Aorta (tissue), 5 donors: ENCODE data around the gene SP9. TPM values are rescaled to one million over a fixed set of nuclear protein-coding genes. Genes with fewer than 3 reads are reported as not detected.

Experiments
- ATAC-seq: fragments of 200-7000 bp; cut with Tn5 transposase; one replicate; pipeline ENCODE4 v1.9.1; 2022; ENCODE audit warnings: moderate library complexity; ENCODE audit not compliant: low FRiP score
- DNase-seq, 2 donors: peaks; one replicate each; pipeline ENCODE4 v3.0.0-alpha.2; 2020
- H3K27ac ChIP-seq, 2 donors: one replicate each; pipeline ENCODE4 v1.5.1; 2013; ENCODE audit warnings: low read length in 2 of 2, mild to moderate bottlenecking in 2 of 2, moderate library complexity in 2 of 2, control low read depth in 1 of 2, inconsistent platforms in 1 of 2, low read depth in 1 of 2
- H3K27me3 ChIP-seq, 2 donors: one replicate each; pipeline ENCODE4 v1.6.1; 2013; ENCODE audit warnings: control low read depth in 1 of 2, low read length in 1 of 2, mild to moderate bottlenecking in 1 of 2, moderate library complexity in 1 of 2; ENCODE audit not compliant: insufficient read depth in 2 of 2, control insufficient read depth in 1 of 2
- H3K36me3 ChIP-seq, 2 donors: one replicate each; pipeline ENCODE4 v1.6.1; 2013; ENCODE audit warnings: control low read depth in 1 of 2, low read length in 1 of 2, mild to moderate bottlenecking in 1 of 2; ENCODE audit not compliant: insufficient read depth in 2 of 2, control insufficient read depth in 1 of 2
- H3K4me1 ChIP-seq, 2 donors: one replicate each; pipeline ENCODE4 v1.6.1; 2013; ENCODE audit warnings: low read length in 2 of 2, control low read depth in 1 of 2, mild to moderate bottlenecking in 1 of 2, moderate library complexity in 1 of 2; ENCODE audit not compliant: insufficient read depth in 2 of 2, control insufficient read depth in 1 of 2
- H3K4me3 ChIP-seq, 2 donors: one replicate each; pipeline ENCODE4 v1.5.1; 2013; ENCODE audit warnings: low read length in 2 of 2, control low read depth in 1 of 2, mild to moderate bottlenecking in 1 of 2
- H3K9me3 ChIP-seq: one replicate; pipeline ENCODE4 v1.6.1; 2013; ENCODE audit warnings: mild to moderate bottlenecking, low read length; ENCODE audit not compliant: control insufficient read depth
- WGBS, 2 donors: extraction: QIAGEN DNeasy Blood & Tissue Kit; methylation state at CpG; one replicate each; pipeline ENCODE4 v1.1.7; 2013; 5-methylcytosine and 5-hydroxymethylcytosine counted together
- intact Hi-C, 2 donors: fragments of 100-400 bp; cut with DNase I; formaldehyde crosslinking; loops; one replicate each; pipeline versions ENCODE4 v1.14.2 to v1.15.0; 2022
- polyA plus RNA-seq, 2 donors: library from polyadenylated mRNA; stranded (reverse); fragments of 200-250 nt; gene quantifications; one replicate each; pipeline ENCODE4 v1.2.3, GENCODE V29; 2013
- total RNA-seq, 2 donors: library from RNA; stranded (reverse); fragmentation: NEBNext Ultra II Directional; extraction: Animal tissue kit (Norgen Biotek cat#: 25700); gene quantifications; one replicate each; pipeline ENCODE4 v1.2.1, GENCODE V29; 2021
- donor health status: healthy with polysubstance abuse.
- donor health status: Bipolar disorder and iron deficiency.
- donor health status: DM: no; HTN: no; CAD: no.
- donor health status: DM: no; HTN: no; CAD: no.
- donor health status: DM: yes; HTN: yes; CAD: no.

The SP9 gene
- total and polyA plus RNA-seq, 4 donors = 0.23 TPM; not detected in 3

GRCh38 chr2:174341293-174341994 lies 6.7 kb downstream of the SP9 start:
- peak; percentile 89 to 95 for DNase-seq
- intact Hi-C loops = loop anchor here in 1 of 2 donors (2.0 to 10.0 kb wide), 3 partner anchors 297 to 939 kb away; no protein-coding TSS in a partner anchor

GRCh38 chr2:174341995-174342685 lies 7.4 kb downstream of the SP9 start:
- peaks cover 0 to 1% of the 10 kb centered on the region in 2 donors for H3K27me3 ChIP-seq
- peak; percentile 45 to 71 for DNase-seq
- 5 to 8% methylated on average over 47 to 52 of the region's 52 CpGs for WGBS, 2 donors
- H3K36me3 ChIP-seq = peaks cover 0 to 4% of the 10 kb centered on the region in 2 donors
- H3K4me1 ChIP-seq = no peaks in the 10 kb centered on the region
- no peaks in the 10 kb centered on the region for H3K9me3 ChIP-seq
- ATAC-seq = peak; percentile 28
- intact Hi-C loops = loop anchor here in 1 of 2 donors (2.0 to 10.0 kb wide), 3 partner anchors 297 to 939 kb away; no protein-coding TSS in a partner anchor
- no peak overlapping the region for H3K27ac ChIP-seq
- H3K4me3 ChIP-seq = no peak overlapping the region

More at GRCh38 chr2:174341293-174341994, 6.7 kb downstream of the SP9 start:
- Histone ChIP-seq H3K27me3 (peaks cover 0 to 1% of the 10 kb centered on the region in 2 donors), H3K9me3 (no peaks in the 10 kb centered on the region), H3K27ac (no peak overlapping the region), H3K36me3 (no peaks in the 10 kb centered on the region), H3K4me3 (no peak overlapping the region), H3K4me1 (no peaks in the 10 kb centered on the region)
- ATAC-seq = peak; percentile 95
- WGBS, 2 donors = 1 to 3% methylated on average over 31 of the region's 31 CpGs

- no peaks in the 10 kb centered on the region for H3K9me3 ChIP-seq
- intact Hi-C loops = loop anchor here in 1 of 2 donors (5.0 to 10.0 kb wide), 2 partner anchors 298 to 771 kb away; no protein-coding TSS in a partner anchor
- H3K27ac ChIP-seq = no peak overlapping the region
- H3K4me3 ChIP-seq = no peak overlapping the region
- H3K27me3 ChIP-seq = peaks cover 0 to 1% of the 10 kb centered on the region in 2 donors
- DNase-seq (no peak), ATAC-seq (no peak)
- H3K36me3 ChIP-seq = peaks cover 0 to 4% of the 10 kb centered on the region in 2 donors
- H3K4me1 ChIP-seq = no peaks in the 10 kb centered on the region
- WGBS, 2 donors = 19 to 20% methylated on average over 29 of the region's 29 CpGs
Measured at GRCh38 chr2:174342686-174343342, 8.1 kb downstream of the SP9 start.

GRCh38 chr2:174343343-174343622 lies 8.5 kb downstream of the SP9 start:
- no peak overlapping the region for H3K4me3 ChIP-seq
- no peaks in the 10 kb centered on the region for H3K9me3 ChIP-seq
- DNase-seq (no peak), ATAC-seq (no peak)
- no peak overlapping the region for H3K27ac ChIP-seq
- H3K36me3 ChIP-seq = peaks cover 0 to 4% of the 10 kb centered on the region in 2 donors
- no peaks in the 10 kb centered on the region for H3K4me1 ChIP-seq
- WGBS, 2 donors = 34 to 36% methylated on average over 6 of the region's 6 CpGs
- intact Hi-C loops = loop anchor here in 1 of 2 donors (5.0 to 10.0 kb wide), 2 partner anchors 298 to 771 kb away; no protein-coding TSS in a partner anchor
- H3K27me3 ChIP-seq = peaks cover 0 to 1% of the 10 kb centered on the region in 2 donors

GRCh38 chr2:174343623-174344455 lies 9.1 kb downstream of the SP9 start:
- DNase-seq (peak in 1 of 2 donors; percentile 76), ATAC-seq (no peak)
- Histone ChIP-seq H3K36me3 (peaks cover 3 to 4% of the 10 kb centered on the region in 2 donors), H3K4me1 (no peaks in the 10 kb centered on the region), H3K9me3 (no peaks in the 10 kb centered on the region), H3K27ac (no peak overlapping the region), H3K4me3 (no peak overlapping the region), H3K27me3 (peaks cover 0 to 1% of the 10 kb centered on the region in 2 donors)
- intact Hi-C loops = loop anchor here (2.0 to 10.0 kb wide), 3 partner anchors 299 to 941 kb away; no protein-coding TSS in a partner anchor
- WGBS, 2 donors = 34 to 35% methylated on average over 46 to 57 of the region's 57 CpGs

GRCh38 chr2:174344716-174345461 lies 10.1 kb downstream of the SP9 start:
- H3K4me1 ChIP-seq = no peaks in the 10 kb centered on the region
- H3K36me3 ChIP-seq = peaks cover 3 to 4% of the 10 kb centered on the region in 2 donors
- intact Hi-C loops = loop anchor here (2.0 to 10.0 kb wide), 3 partner anchors 300 to 942 kb away; no protein-coding TSS in a partner anchor
- peaks cover 0 to 1% of the 10 kb centered on the region in 2 donors for H3K27me3 ChIP-seq
- no peak overlapping the region for H3K4me3 ChIP-seq
- WGBS, 2 donors = 59 to 61% methylated on average over 14 of the region's 14 CpGs
- H3K27ac ChIP-seq = no peak overlapping the region
- H3K9me3 ChIP-seq = no peaks in the 10 kb centered on the region
- DNase-seq = no peak
- ATAC-seq = no peak

- intact Hi-C loops = no loop called here
- H3K4me1 ChIP-seq = no peaks in the 10 kb centered on the region
- no peak overlapping the region for H3K4me3 ChIP-seq
- peaks cover 3 to 4% of the 10 kb centered on the region in 2 donors for H3K36me3 ChIP-seq
- no peaks in the 10 kb centered on the region for H3K27me3 ChIP-seq
- ATAC-seq = no peak
- no peaks in the 10 kb centered on the region for H3K9me3 ChIP-seq
- WGBS, 2 donors = 66 to 74% methylated on average over 2 of the region's 2 CpGs
- no peak overlapping the region for H3K27ac ChIP-seq
- DNase-seq = no peak
Measured at GRCh38 chr2:174350018-174350417, 15.3 kb downstream of the SP9 start.
